A204.1 (cell line): ENCODE data around the gene FNDC3B.

ENCODE experiments used
- FAIRE-seq: peaks from 2 replicates; lab custom pipeline; 2012; peaks lifted over from hg19 to GRCh38; lab: Jason Lieb, UNC

FNDC3B gene

GRCh38 chr3:172096881-172097420 lies 57.6 kb downstream of the FNDC3B start:
- no peak for FAIRE-seq

GRCh38 chr3:172097585-172097984 lies 58.2 kb downstream of the FNDC3B start:
- FAIRE-seq, result no peak

- no peak for FAIRE-seq
Observed at GRCh38 chr3:172098698-172099494, 59.5 kb downstream of the FNDC3B start.

GRCh38 chr3:172099495-172099808 lies 60.1 kb downstream of the FNDC3B start:
- FAIRE-seq, result no peak

GRCh38 chr3:172100482-172100881 lies 61.1 kb downstream of the FNDC3B start:
- FAIRE-seq, result no peak

- FAIRE-seq, result no peak
Observed at GRCh38 chr3:172101107-172101506, 61.7 kb downstream of the FNDC3B start.

GRCh38 chr3:172102123-172102882 lies 62.9 kb downstream of the FNDC3B start:
- FAIRE-seq, result no peak

- no peak for FAIRE-seq
Observed at GRCh38 chr3:172102883-172103310, 63.5 kb downstream of the FNDC3B start.

- no peak for FAIRE-seq
Observed at GRCh38 chr3:172103724-172104123, 64.3 kb downstream of the FNDC3B start.

- FAIRE-seq, result no peak
Observed at GRCh38 chr3:172104471-172105072, 65.2 kb downstream of the FNDC3B start.

GRCh38 chr3:172106037-172106954 lies 66.9 kb downstream of the FNDC3B start:
- no peak for FAIRE-seq

- no peak for FAIRE-seq
Observed at GRCh38 chr3:172106989-172107388, 67.6 kb downstream of the FNDC3B start.

- FAIRE-seq, result no peak
Observed at GRCh38 chr3:172107403-172107802, 68.0 kb downstream of the FNDC3B start.

- no peak for FAIRE-seq
Observed at GRCh38 chr3:172110127-172110779, 70.9 kb downstream of the FNDC3B start.

GRCh38 chr3:172111163-172111562 lies 71.8 kb downstream of the FNDC3B start:
- FAIRE-seq, result no peak

- FAIRE-seq, result no peak
Observed at GRCh38 chr3:172112078-172112733, 72.8 kb downstream of the FNDC3B start.

- no peak for FAIRE-seq
Observed at GRCh38 chr3:172112734-172113120, 73.3 kb downstream of the FNDC3B start.

- no peak for FAIRE-seq
Observed at GRCh38 chr3:172113710-172114109, 74.3 kb downstream of the FNDC3B start.

GRCh38 chr3:172115059-172115458 lies 75.7 kb downstream of the FNDC3B start:
- FAIRE-seq, result no peak

- no peak for FAIRE-seq
Observed at GRCh38 chr3:172115787-172116186, 76.4 kb downstream of the FNDC3B start.

GRCh38 chr3:172118019-172118418 lies 78.6 kb downstream of the FNDC3B start:
- FAIRE-seq, result no peak
